ENCODE measurements around the gene LNX1.

The LNX1 gene

GRCh38 chr4:53620956-53621355, 29.7 kb upstream of the LNX1 start:
- Histone ChIP-seq H3K27ac (ENCODE audit: low read depth, low read length, severe bottlenecking) (no peak overlapping the region), H3K9me3 (ENCODE audit: control insufficient read depth, low read length) (no peaks in the 10 kb centered on the region), H3K4me3 (ENCODE audit: extremely low read depth, insufficient read depth, low read length, poor library complexity, severe bottlenecking) (no peak overlapping the region), H3K36me3 (ENCODE audit: control insufficient read depth, insufficient read depth, low read length) (no peaks in the 10 kb centered on the region), H3K4me1 (ENCODE audit: control insufficient read depth, insufficient read depth, low read length, poor library complexity, severe bottlenecking) (no peaks in the 10 kb centered on the region)
- WGBS, 2 experiments (ENCODE audit: insufficient coverage in 2 of 2) = 73 to 79% methylated on average over 2 of the region's 3 CpGs

- H3K4me1 ChIP-seq (ENCODE audit: control insufficient read depth, insufficient read depth, low read length, poor library complexity, severe bottlenecking) = no peaks in the 10 kb centered on the region
These were observed 28.1 kb upstream of the LNX1 start for GRCh38 chr4:53619431-53619830.

GRCh38 chr4:53618321-53618720, 27.0 kb upstream of the LNX1 start:
- no peaks in the 10 kb centered on the region for H3K4me1 ChIP-seq (ENCODE audit: control insufficient read depth, insufficient read depth, low read length, poor library complexity, severe bottlenecking)
- no peaks in the 10 kb centered on the region for H3K36me3 ChIP-seq (ENCODE audit: control insufficient read depth, insufficient read depth, low read length)
- H3K9me3 ChIP-seq (ENCODE audit: control insufficient read depth, low read length) = no peaks in the 10 kb centered on the region
- no peak overlapping the region for H3K27ac ChIP-seq (ENCODE audit: low read depth, low read length, severe bottlenecking)
- WGBS, 2 experiments (ENCODE audit: insufficient coverage in 2 of 2) = no CpG with 5 or more reads among the region's 1 CpG
- no peak overlapping the region for H3K4me3 ChIP-seq (ENCODE audit: extremely low read depth, insufficient read depth, low read length, poor library complexity, severe bottlenecking)

More at GRCh38 chr4:53619431-53619830, 28.1 kb upstream of the LNX1 start:
- Histone ChIP-seq H3K9me3 (ENCODE audit: control insufficient read depth, low read length) (no peaks in the 10 kb centered on the region), H3K27ac (ENCODE audit: low read depth, low read length, severe bottlenecking) (no peak overlapping the region), H3K4me3 (ENCODE audit: extremely low read depth, insufficient read depth, low read length, poor library complexity, severe bottlenecking) (no peak overlapping the region), H3K36me3 (ENCODE audit: control insufficient read depth, insufficient read depth, low read length) (no peaks in the 10 kb centered on the region)
- 100% methylated on average over 2 of the region's 3 CpGs; no CpG with 5 or more reads in 1 of the 2 experiments for WGBS, 2 experiments (ENCODE audit: insufficient coverage in 2 of 2)

- Histone ChIP-seq H3K9me3 (ENCODE audit: control insufficient read depth, low read length) (no peaks in the 10 kb centered on the region), H3K36me3 (ENCODE audit: control insufficient read depth, insufficient read depth, low read length) (no peaks in the 10 kb centered on the region), H3K4me1 (ENCODE audit: control insufficient read depth, insufficient read depth, low read length, poor library complexity, severe bottlenecking) (no peaks in the 10 kb centered on the region), H3K27ac (ENCODE audit: low read depth, low read length, severe bottlenecking) (no peak overlapping the region), H3K4me3 (ENCODE audit: extremely low read depth, insufficient read depth, low read length, poor library complexity, severe bottlenecking) (no peak overlapping the region)
These were observed 25.9 kb upstream of the LNX1 start for GRCh38 chr4:53617101-53617680.

GRCh38 chr4:53616219-53616618, 24.9 kb upstream of the LNX1 start:
- H3K36me3 ChIP-seq (ENCODE audit: control insufficient read depth, insufficient read depth, low read length) = no peaks in the 10 kb centered on the region
- H3K27ac ChIP-seq (ENCODE audit: low read depth, low read length, severe bottlenecking) = no peak overlapping the region
- no peaks in the 10 kb centered on the region for H3K4me1 ChIP-seq (ENCODE audit: control insufficient read depth, insufficient read depth, low read length, poor library complexity, severe bottlenecking)
- no peaks in the 10 kb centered on the region for H3K9me3 ChIP-seq (ENCODE audit: control insufficient read depth, low read length)
- no peak overlapping the region for H3K4me3 ChIP-seq (ENCODE audit: extremely low read depth, insufficient read depth, low read length, poor library complexity, severe bottlenecking)
- 90 to 100% methylated on average over 1 to 2 of the region's 2 CpGs for WGBS, 2 experiments (ENCODE audit: insufficient coverage in 2 of 2)

GRCh38 chr4:53614591-53614990, 23.3 kb upstream of the LNX1 start:
- no peaks in the 10 kb centered on the region for H3K9me3 ChIP-seq (ENCODE audit: control insufficient read depth, low read length)
- no peak overlapping the region for H3K27ac ChIP-seq (ENCODE audit: low read depth, low read length, severe bottlenecking)
- H3K36me3 ChIP-seq (ENCODE audit: control insufficient read depth, insufficient read depth, low read length) = no peaks in the 10 kb centered on the region
- WGBS, 2 experiments (ENCODE audit: insufficient coverage in 2 of 2) = 73 to 100% methylated on average over 1 to 3 of the region's 3 CpGs
- no peaks in the 10 kb centered on the region for H3K4me1 ChIP-seq (ENCODE audit: control insufficient read depth, insufficient read depth, low read length, poor library complexity, severe bottlenecking)
- no peak overlapping the region for H3K4me3 ChIP-seq (ENCODE audit: extremely low read depth, insufficient read depth, low read length, poor library complexity, severe bottlenecking)

DNA sequence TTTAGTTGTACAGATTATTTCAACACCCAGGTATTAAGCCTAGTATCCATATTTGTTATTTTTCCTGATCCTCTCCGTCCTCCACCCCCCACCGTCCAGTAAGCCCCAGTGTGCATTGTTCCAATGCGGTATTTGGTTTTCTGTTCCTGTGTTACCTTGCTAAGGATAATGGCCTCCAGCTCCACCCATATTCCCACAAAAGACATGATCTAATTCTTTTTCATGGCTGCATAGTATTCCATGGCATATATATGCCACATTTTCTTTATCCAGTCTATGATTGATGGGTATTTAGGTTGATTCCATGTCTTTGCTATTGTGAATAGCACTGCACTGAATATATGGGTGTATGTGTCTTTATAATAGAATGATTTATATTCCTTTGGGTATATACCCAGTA, 22.1 kb upstream of the LNX1 start:
- H3K4me3 ChIP-seq (ENCODE audit: extremely low read depth, insufficient read depth, low read length, poor library complexity, severe bottlenecking) = no peak overlapping the region
- no peak overlapping the region for H3K27ac ChIP-seq (ENCODE audit: low read depth, low read length, severe bottlenecking)
- 100% methylated on average over 1 of the region's 3 CpGs; no CpG with 5 or more reads in 1 of the 2 experiments for WGBS, 2 experiments (ENCODE audit: insufficient coverage in 2 of 2)
- H3K9me3 ChIP-seq (ENCODE audit: control insufficient read depth, low read length) = no peaks in the 10 kb centered on the region
- H3K4me1 ChIP-seq (ENCODE audit: control insufficient read depth, insufficient read depth, low read length, poor library complexity, severe bottlenecking) = no peaks in the 10 kb centered on the region
- no peaks in the 10 kb centered on the region for H3K36me3 ChIP-seq (ENCODE audit: control insufficient read depth, insufficient read depth, low read length)

DNA sequence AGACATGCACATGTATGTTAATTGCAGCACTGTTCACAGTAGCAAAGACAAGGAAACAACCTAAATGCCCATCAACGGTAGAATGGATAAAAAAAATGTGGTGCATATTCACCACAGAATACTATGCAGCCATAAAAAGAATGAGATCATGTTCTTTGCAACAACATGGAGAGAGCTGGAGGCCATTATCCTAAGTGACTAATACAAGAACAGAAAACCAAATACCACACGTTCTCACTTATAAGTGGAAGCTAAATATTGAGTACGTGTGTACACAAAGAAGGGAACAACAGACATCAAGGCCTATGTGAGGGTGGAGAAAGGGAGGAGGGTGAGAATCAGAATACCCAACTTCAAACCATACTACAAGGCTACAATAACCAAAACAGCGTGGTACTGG, 17.4 kb upstream of the LNX1 start:
- WGBS, 2 experiments (ENCODE audit: insufficient coverage in 2 of 2) = 89% methylated on average over 1 of the region's 4 CpGs; no CpG with 5 or more reads in 1 of the 2 experiments
- Histone ChIP-seq H3K4me1 (ENCODE audit: control insufficient read depth, insufficient read depth, low read length, poor library complexity, severe bottlenecking) (no peaks in the 10 kb centered on the region), H3K4me3 (ENCODE audit: extremely low read depth, insufficient read depth, low read length, poor library complexity, severe bottlenecking) (no peak overlapping the region), H3K27ac (ENCODE audit: low read depth, low read length, severe bottlenecking) (no peak overlapping the region), H3K36me3 (ENCODE audit: control insufficient read depth, insufficient read depth, low read length) (no peaks in the 10 kb centered on the region), H3K9me3 (ENCODE audit: control insufficient read depth, low read length) (no peaks in the 10 kb centered on the region)

DNA sequence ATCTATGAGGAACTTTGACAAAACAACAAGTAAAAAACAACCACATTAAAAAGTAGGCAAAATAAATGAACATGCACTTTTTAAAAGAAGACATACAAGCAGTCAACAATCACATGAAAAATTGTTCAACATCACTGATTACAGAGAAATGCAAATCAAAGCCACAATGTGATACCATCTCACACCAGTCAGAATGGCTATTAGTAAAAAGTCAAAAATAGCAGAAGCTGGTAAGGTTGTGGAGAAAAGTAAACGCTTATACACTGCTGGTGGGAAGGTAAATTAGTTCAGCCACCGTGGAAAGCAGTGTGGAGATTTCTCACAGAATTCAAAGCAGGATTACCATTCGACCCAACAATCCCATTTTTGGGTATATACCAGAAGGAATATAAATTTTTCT, 17.0 kb upstream of the LNX1 start:
- WGBS, 2 experiments (ENCODE audit: insufficient coverage in 2 of 2) = 80% methylated on average over 1 of the region's 3 CpGs
- Histone ChIP-seq H3K4me3 (ENCODE audit: extremely low read depth, insufficient read depth, low read length, poor library complexity, severe bottlenecking) (no peak overlapping the region), H3K27ac (ENCODE audit: low read depth, low read length, severe bottlenecking) (no peak overlapping the region), H3K4me1 (ENCODE audit: control insufficient read depth, insufficient read depth, low read length, poor library complexity, severe bottlenecking) (no peaks in the 10 kb centered on the region), H3K9me3 (ENCODE audit: control insufficient read depth, low read length) (no peaks in the 10 kb centered on the region), H3K36me3 (ENCODE audit: control insufficient read depth, insufficient read depth, low read length) (no peaks in the 10 kb centered on the region)

DNA sequence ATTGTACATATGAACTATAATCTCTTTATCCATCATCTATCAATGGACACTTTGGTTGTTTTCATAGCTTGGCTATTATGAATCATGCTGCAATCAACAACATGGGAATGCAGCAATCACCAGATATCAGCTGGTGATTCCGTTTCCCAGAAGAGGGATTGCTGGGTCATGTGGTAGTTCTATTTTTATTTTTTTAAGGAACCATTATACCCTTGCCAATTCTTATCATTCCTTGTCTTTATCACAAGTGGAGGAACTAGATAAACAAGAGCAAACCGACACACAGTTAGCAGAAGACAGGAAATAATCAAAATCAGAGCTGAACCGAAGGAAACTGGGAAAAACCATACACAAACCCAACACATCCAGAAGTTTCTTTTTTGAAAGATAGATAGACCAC, 14.5 kb upstream of the LNX1 start:
- no peaks in the 10 kb centered on the region for H3K9me3 ChIP-seq (ENCODE audit: control insufficient read depth, low read length)
- no CpG with 5 or more reads among the region's 3 CpGs for WGBS, 2 experiments (ENCODE audit: insufficient coverage in 2 of 2)
- H3K27ac ChIP-seq (ENCODE audit: low read depth, low read length, severe bottlenecking) = no peak overlapping the region

GRCh38 chr4:53602390-53602789, 11.1 kb upstream of the LNX1 start:
- no peak overlapping the region for H3K4me3 ChIP-seq (ENCODE audit: extremely low read depth, insufficient read depth, low read length, poor library complexity, severe bottlenecking)
- 20 to 84% methylated on average over 1 to 3 of the region's 3 CpGs for WGBS, 2 experiments (ENCODE audit: insufficient coverage in 2 of 2)

More for the DNA sequence above, 14.5 kb upstream of the LNX1 start:
- no peaks in the 10 kb centered on the region for H3K36me3 ChIP-seq (ENCODE audit: control insufficient read depth, insufficient read depth, low read length)
- no peaks in the 10 kb centered on the region for H3K4me1 ChIP-seq (ENCODE audit: control insufficient read depth, insufficient read depth, low read length, poor library complexity, severe bottlenecking)
- H3K4me3 ChIP-seq (ENCODE audit: extremely low read depth, insufficient read depth, low read length, poor library complexity, severe bottlenecking) = no peak overlapping the region

More at GRCh38 chr4:53602390-53602789, 11.1 kb upstream of the LNX1 start:
- no peak overlapping the region for H3K27ac ChIP-seq (ENCODE audit: low read depth, low read length, severe bottlenecking)
- no peaks in the 10 kb centered on the region for H3K9me3 ChIP-seq (ENCODE audit: control insufficient read depth, low read length)
- H3K4me1 ChIP-seq (ENCODE audit: control insufficient read depth, insufficient read depth, low read length, poor library complexity, severe bottlenecking) = peaks cover 8% of the 10 kb centered on the region
- H3K36me3 ChIP-seq (ENCODE audit: control insufficient read depth, insufficient read depth, low read length) = no peaks in the 10 kb centered on the region

Measured in mesodermal cell (in vitro differentiated cells).